ENCODE results near the gene SUFU.

SUFU gene

DNA sequence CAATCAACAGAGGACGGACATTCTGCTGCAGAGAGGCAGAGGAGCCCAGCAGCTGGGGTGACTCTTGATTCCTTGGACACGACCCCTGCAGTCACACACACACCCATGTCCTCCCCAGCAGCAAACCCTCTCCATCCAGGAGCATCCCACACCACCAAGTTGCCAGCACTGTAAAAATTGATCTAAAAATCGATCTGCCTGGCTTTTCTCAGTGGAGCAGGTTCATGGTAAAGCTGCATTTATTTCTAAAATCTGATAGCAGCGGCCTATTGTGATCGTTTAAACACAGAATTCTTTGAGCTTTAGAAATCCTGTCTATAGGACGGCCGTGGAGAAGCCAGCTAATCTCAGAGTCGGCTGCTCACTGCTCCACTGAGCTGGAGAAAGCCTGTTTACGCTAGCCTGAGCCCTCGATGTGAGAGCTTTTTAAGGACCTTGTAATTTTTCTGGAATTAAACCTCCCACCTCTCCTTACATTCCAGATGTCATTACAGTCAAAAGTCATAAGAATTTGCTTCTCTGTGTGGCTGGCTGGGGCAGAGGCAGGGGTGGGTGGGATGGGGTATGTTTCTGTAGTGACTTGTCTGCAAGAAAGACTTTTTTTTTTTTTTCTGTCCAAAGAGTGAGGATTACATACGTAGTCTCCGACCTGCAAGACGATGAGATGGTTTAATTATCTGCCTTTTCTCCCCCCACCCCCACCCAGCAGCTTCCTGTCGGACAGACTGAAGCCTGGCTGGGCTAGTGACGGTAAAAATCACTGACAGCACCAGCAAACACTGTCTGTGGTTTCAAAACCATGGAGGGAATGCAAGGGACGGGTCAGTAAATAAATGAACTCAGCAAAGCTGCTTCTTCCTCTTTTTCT lies 172.1 kb downstream of the SUFU start:
- peak in 1 of 2 donors; percentile 51 for DNase-seq

DNA sequence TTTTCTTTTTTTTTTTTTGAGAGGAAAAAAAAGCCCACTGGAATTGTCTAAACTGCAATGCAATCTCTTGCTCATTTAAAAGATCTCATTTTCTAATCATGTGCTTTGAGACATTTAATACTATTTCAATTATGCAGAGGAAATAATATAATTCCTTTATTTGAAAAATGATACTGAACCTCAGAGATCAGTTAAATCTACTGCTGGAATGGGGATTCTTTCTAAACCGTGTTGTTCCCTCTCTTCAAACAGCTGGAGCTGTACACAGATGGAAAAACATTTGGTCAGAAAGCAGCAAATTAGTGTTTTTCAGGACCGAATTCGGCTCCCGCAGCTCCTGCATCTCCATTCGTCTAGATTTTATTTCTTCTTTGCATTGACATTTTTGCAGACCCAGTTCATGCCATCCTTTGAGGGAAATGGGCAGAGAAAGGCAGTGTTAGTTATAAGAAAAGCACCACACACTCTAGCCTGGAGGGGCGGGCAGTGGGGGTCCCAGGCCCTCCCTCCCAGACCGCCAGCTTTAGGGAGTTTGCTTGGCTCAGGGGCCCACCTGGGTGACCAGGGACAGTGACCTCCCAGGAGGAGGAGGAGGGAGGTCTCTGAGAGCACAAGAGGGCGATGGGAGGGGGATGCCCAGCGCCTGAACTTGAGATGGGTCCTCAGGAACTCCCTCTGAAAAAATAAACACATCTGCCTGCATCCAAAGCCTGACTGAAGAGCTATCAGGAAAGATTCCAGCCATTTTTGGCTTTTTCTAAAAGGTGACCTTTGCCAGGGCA lies 173.0 kb downstream of the SUFU start:
- DNase-seq: no peak

DNA sequence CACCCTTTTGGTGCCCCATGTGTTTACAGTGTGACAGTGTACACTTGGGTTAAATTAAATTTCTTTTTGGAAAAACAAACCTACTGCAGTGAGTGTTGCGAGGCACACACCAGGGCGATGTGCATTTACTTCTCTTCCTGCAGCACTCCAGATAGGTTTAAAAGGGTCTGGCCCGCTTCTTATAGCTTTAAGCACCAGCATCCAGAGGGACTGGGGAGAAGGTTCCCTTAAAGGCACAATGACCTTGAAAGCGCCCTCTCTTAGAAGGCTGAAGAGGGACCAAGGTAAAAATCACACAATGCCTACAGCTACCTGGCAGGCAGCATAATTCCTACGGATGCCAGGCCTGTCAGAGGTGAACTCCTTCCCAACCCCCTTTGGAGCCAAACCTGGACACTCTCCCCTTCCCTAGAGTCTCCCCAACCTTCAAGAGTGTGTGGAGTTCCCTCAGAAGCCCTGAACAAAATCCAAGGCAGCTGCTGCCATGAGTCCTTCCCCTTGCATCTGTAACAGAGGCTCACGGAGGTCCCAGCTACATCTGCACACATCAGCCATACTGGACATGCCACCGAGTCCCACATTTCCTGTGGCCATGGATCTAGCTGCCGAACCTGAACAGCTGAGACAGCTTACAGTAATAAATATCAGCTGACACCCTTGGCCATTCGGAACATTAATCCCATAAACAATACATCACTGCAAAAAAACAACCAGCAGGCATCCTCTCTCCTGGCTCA lies 173.7 kb downstream of the SUFU start:
- DNase-seq: no peak

DNA sequence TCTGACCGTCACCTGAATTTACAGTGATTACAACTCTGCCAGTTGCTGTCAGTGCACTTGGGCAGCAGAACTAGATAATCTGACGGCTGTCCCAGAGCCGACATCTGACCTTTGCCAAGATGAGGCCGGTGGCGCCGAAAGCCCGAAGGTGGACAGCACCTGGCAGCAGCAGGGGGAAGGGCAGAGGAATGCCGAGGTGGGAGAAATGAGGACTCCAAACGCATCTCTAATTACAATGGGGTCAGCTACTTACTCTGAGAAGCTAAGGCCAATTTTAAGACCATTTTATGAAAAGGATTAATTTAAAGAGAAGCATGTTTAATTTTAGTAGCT lies 174.3 kb downstream of the SUFU start:
- DNase-seq: no peak

DNA sequence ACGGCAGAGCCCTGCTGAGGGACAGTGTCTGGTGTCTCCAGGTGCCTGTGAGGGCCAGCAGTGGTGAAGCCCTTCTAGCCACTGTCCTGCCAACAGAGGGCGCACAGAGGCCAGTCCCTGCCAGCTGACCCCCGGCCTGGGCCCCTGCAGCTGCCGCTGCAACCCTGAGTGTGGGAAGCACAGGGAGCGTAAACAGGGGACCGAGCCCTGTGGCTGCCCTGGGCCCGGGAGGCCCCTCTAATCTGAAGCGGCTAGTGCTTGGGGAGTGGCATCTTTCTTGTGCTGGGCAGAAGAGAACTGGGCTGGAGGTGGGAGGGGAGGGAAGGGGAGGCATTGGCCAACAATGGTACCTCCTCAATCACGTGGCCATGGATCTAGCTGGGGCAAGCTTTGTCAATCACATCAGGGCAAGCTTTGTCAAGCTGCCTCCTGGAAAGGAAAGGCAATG lies 175.1 kb downstream of the SUFU start:
- DNase-seq: peak in 1 of 2 donors; percentile 47

DNA sequence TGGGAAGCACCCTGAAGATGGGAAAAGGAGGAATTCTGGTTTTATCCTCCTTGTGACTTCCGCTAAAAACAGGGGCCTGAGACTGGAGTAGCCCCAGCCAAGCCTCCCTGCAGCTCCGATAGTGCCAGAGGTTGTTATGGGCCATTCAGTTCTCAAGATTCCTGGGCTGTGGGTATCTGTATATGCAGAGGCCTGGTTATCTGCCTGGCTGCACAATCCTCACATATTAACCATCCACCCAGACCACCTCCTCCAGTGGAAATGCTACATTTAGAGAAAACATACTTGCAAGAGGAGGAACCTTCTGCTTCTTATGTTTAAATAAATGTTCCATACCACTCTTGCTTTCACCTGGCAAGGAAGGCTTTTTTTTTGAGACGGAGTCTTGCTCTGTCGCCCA lies 175.8 kb downstream of the SUFU start:
- no peak for DNase-seq

DNA sequence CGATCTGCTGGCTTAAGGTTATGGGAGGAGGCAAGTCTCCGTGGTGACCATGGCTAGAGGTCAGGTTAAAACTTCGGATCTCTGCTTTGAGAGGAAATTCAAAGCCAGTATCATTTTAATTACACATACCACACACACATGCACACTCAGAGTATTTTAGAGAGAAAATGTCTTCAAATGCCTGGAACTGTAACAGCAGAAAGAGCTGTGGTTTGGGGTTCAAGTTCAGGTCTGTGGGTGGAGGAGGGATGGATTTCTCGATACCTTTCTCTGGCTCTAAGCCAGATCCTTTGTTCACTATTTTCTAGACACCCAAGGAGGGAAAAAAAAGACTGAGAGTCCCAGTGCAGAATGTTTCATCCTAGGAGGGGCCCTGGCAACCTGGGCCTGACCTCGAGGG lies 177.9 kb downstream of the SUFU start:
- no peak for DNase-seq

DNA sequence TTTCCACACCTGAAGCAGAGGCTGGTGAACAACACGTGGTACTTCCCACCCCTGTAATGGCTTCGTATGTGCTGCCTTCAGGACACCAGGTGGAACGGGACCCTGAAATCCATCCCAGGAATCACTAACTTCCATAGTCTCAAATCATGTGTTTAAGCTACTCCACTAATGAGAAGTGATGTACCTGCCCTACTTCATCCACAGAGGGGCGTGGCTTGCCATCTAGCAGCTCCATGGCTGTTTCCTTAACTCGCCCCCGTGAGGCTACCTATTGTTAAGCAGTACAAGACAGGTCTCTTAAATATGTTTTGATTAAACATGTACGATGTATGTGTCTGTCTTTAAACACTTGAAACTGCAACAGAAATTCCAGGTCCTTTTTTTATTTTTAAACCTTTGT lies 178.6 kb downstream of the SUFU start:
- DNase-seq: peak in 1 of 2 donors; percentile 22

DNA sequence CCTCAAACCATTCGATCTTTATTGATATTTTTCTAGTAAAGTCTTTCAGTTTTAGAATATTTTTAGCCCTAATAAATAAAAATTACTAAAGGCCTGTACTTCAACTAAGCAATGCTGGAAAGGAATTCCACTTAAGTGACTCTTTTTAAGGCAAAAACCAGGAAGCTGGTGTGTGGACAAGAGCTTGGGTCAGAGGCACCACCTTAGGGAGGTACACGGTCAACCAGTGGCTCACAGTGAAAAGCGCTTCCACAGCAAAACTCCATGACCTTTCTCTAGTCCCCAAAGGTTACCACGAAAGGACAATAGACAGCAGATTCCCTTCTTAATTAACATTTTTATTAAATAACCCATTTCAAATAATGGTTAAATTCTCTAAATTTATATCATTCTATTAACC lies 179.2 kb downstream of the SUFU start:
- DNase-seq: no peak
